PC-3 (cell line): ENCODE results near the gene EIF3A. TPM values are rescaled to one million over a fixed set of nuclear protein-coding genes. Genes with fewer than 3 reads are reported as not detected.

Source experiments
- ATAC-seq: fragments of 200-7000 bp; cut with Tn5 transposase; 2 replicates; pipeline ENCODE4 v1.9.1; 2020; ENCODE audit warnings: mild to moderate bottlenecking, moderate library complexity
- BruUV-seq: library from RNA; stranded (reverse); fragments of 400-500 nt; replicated peaks from 2 replicates; lab custom pipeline; 2021; lab: Mats Ljungman, UMichigan
- CTCF ChIA-PET: fragments of 300-600 bp; sonication (Branson Sonifier 250); formaldehyde crosslinking; loops from one replicate; lab custom pipeline; 2022; ENCODE audit warnings: antibody characterized with exemption; lab: Charles Lee
- POLR2A ChIA-PET: fragments of 300-600 bp; sonication (Branson Sonifier 250); formaldehyde crosslinking; loops from one replicate; lab custom pipeline; 2022; ENCODE audit warnings: antibody characterized with exemption; ENCODE audit not compliant: unreplicated experiment; lab: Charles Lee
- DNase-seq: peaks from one replicate; pipeline ENCODE4 v3.0.0-alpha.2; 2015
- H2AFZ ChIP-seq: fragments of 300-600 bp; sonication (generic); 2 replicates; pipeline ENCODE4 v1.6.0; 2016; ENCODE audit warnings: antibody characterized with exemption, low read length
- H3F3A ChIP-seq: fragments of 300-600 bp; sonication (generic); one replicate; pipeline ENCODE4 v1.6.0; 2017; ENCODE audit warnings: antibody characterized with exemption, low read length, control low read depth, mild to moderate bottlenecking; ENCODE audit not compliant: unreplicated experiment
- H3K27ac ChIP-seq: fragments of 300-600 bp; sonication (generic); 2 replicates; pipeline ENCODE4 v1.5.1; 2016; ENCODE audit warnings: mild to moderate bottlenecking, low read length
- H3K27me3 ChIP-seq: fragments of 300-600 bp; sonication (generic); 2 replicates; pipeline ENCODE4 v1.6.1; 2016; ENCODE audit warnings: low read length, mixed read lengths
- H3K36me3 ChIP-seq: fragments of 300-600 bp; sonication (generic); 2 replicates; pipeline ENCODE4 v1.6.1; 2016; ENCODE audit warnings: low read depth, mixed run types, low read length, mixed read lengths
- H3K4me1 ChIP-seq: fragments of 300-600 bp; sonication (generic); 2 replicates; pipeline ENCODE4 v1.5.1; 2016; ENCODE audit warnings: low read length; ENCODE audit not compliant: insufficient read depth
- H3K4me2 ChIP-seq: fragments of 300-600 bp; sonication (generic); 2 replicates; pipeline ENCODE4 v1.6.0; 2016; ENCODE audit warnings: low read length
- H3K4me3 ChIP-seq: fragments of 300-600 bp; sonication (generic); 2 replicates; pipeline ENCODE4 v1.5.1; 2016; ENCODE audit warnings: mild to moderate bottlenecking, low read length, mixed read lengths
- H3K79me2 ChIP-seq: fragments of 300-600 bp; sonication (generic); 2 replicates; pipeline ENCODE4 v1.6.1; 2017; ENCODE audit warnings: low read length, mixed read lengths
- H3K9ac ChIP-seq: fragments of 300-600 bp; sonication (generic); 2 replicates; pipeline ENCODE4 v1.6.0; 2016; ENCODE audit warnings: mild to moderate bottlenecking, low read length
- H3K9me2 ChIP-seq: fragments of 300-600 bp; sonication (generic); replicated peaks from 2 replicates; pipeline ENCODE4 v1.6.1; 2016; ENCODE audit warnings: mixed run types, low read length, mixed read lengths
- H3K9me3 ChIP-seq: fragments of 300-600 bp; sonication (generic); 2 replicates; pipeline ENCODE4 v1.6.1; 2016; ENCODE audit warnings: low read length, mixed read lengths
- H4K20me1 ChIP-seq: fragments of 300-600 bp; sonication (generic); 2 replicates; pipeline ENCODE4 v1.6.1; 2016; ENCODE audit warnings: low read length, mixed read lengths
- EZH2 ChIP-seq: fragments of 300-600 bp; sonication (generic); IDR thresholded peaks from one replicate; pipeline ENCODE4 v1.6.1; 2017; ENCODE audit warnings: antibody characterized with exemption, mild to moderate bottlenecking, low read length; ENCODE audit not compliant: unreplicated experiment
- EZH2phosphoT487 ChIP-seq: fragments of 300-600 bp; sonication (generic); IDR thresholded peaks from 2 replicates; pipeline ENCODE4 v1.6.1; 2018; ENCODE audit warnings: mild to moderate bottlenecking, antibody characterized with exemption, low read length, borderline replicate concordance
- intact Hi-C: fragments of 100-400 bp; cut with micrococcal nuclease; formaldehyde crosslinking; loops from 2 replicates; pipeline ENCODE4 v1.9.0; 2023
- total RNA-seq: library from RNA; depleted of rRNA; stranded (reverse); fragments of >200 nt; gene quantifications from 2 replicates; pipeline ENCODE4 v1.2.3, GENCODE V29; 2014
- TF ChIP-seq, protein P1 (sequence below): fragments of 300-600 bp; sonication (generic); conservative IDR thresholded peaks from 2 replicates; pipeline ENCODE4 v1.5.1; 2017; ENCODE audit warnings: antibody characterized with exemption, low read depth, mild to moderate bottlenecking, low read length

The EIF3A gene
- total RNA-seq, 1 experiment from 2014 or later: 46.0 TPM

DNA sequence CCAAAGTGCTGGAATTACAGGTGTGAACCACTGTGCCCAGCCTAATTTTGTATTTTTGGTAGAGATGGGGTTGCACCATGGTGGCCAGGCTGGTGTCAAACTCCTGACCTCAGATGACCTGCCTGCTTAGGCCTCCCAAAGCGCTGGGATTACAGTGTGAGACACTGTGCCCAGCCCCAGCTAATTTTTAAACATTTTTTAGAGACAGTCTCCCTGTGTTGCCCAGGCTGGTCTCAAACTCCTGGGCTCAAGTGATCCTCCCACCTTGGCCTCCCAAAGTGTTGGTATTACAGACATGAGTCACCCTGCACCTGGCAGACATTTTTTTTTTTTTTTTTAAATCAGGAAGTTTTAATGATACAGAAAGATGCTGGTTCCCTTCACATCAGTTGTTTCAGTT lies 38.8 kb upstream of the EIF3A start:
- Histone ChIP-seq H3K27ac (no peak overlapping the region), H3F3A (no peaks in the 10 kb centered on the region), H3K9ac (no peak overlapping the region), H3K4me2 (no peak overlapping the region), H3K4me3 (no peak overlapping the region), H4K20me1 (no peaks in the 10 kb centered on the region), H3K9me2 (no peaks in the 10 kb centered on the region), H3K79me2 (no peaks in the 10 kb centered on the region), H3K36me3 (no peaks in the 10 kb centered on the region), H3K27me3 (no peaks in the 10 kb centered on the region), H3K9me3 (no peaks in the 10 kb centered on the region), H3K4me1 (peaks cover 5% of the 10 kb centered on the region; the same call in 1 of the 2 replicates), H2AFZ (no peak overlapping the region)
- ChIA-PET POLR2A (no interaction called here), CTCF (no interaction called here)
- no peak for TF ChIP-seq EZH2phosphoT487
- TF ChIP-seq, protein P1, sequence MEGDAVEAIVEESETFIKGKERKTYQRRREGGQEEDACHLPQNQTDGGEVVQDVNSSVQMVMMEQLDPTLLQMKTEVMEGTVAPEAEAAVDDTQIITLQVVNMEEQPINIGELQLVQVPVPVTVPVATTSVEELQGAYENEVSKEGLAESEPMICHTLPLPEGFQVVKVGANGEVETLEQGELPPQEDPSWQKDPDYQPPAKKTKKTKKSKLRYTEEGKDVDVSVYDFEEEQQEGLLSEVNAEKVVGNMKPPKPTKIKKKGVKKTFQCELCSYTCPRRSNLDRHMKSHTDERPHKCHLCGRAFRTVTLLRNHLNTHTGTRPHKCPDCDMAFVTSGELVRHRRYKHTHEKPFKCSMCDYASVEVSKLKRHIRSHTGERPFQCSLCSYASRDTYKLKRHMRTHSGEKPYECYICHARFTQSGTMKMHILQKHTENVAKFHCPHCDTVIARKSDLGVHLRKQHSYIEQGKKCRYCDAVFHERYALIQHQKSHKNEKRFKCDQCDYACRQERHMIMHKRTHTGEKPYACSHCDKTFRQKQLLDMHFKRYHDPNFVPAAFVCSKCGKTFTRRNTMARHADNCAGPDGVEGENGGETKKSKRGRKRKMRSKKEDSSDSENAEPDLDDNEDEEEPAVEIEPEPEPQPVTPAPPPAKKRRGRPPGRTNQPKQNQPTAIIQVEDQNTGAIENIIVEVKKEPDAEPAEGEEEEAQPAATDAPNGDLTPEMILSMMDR: no peak
- no peak for TF ChIP-seq EZH2
- ATAC-seq (no peak), DNase-seq (no peak)
- intact Hi-C loops: no loop called here
- BruUV-seq: no TSS peak

GRCh38 chr10:119118231-119118630 lies 37.6 kb upstream of the EIF3A start:
- no peaks in the 10 kb centered on the region for H3K27me3 ChIP-seq
- no peak for DNase-seq
- BruUV-seq: no TSS peak
- H3K4me2 ChIP-seq: no peak overlapping the region
- no peaks in the 10 kb centered on the region for H3K9me2 ChIP-seq
- H3K27ac ChIP-seq: no peak overlapping the region
- no peaks in the 10 kb centered on the region for H3K79me2 ChIP-seq
- ChIA-PET POLR2A (no interaction called here), CTCF (no interaction called here)
- no peaks in the 10 kb centered on the region for H3K9me3 ChIP-seq
- peaks cover 5% of the 10 kb centered on the region; the same call in 1 of the 2 replicates for H3K4me1 ChIP-seq
- H4K20me1 ChIP-seq: no peaks in the 10 kb centered on the region
- intact Hi-C loops: no loop called here
- no peaks in the 10 kb centered on the region for H3F3A ChIP-seq
- H3K36me3 ChIP-seq: no peaks in the 10 kb centered on the region
- TF ChIP-seq EZH2 (no peak), EZH2phosphoT487 (no peak)
- TF ChIP-seq, protein P1: no peak
- no peak overlapping the region for H3K4me3 ChIP-seq
- no peak overlapping the region for H3K9ac ChIP-seq
- no peak for ATAC-seq
- no peak overlapping the region for H2AFZ ChIP-seq

- Histone ChIP-seq H3K9me3 (no peaks in the 10 kb centered on the region), H3K4me3 (no peak overlapping the region), H3K27me3 (no peaks in the 10 kb centered on the region), H3K79me2 (no peaks in the 10 kb centered on the region), H3K27ac (no peak overlapping the region), H3K36me3 (no peaks in the 10 kb centered on the region; the same call in 1 of the 2 replicates), H3K9me2 (no peaks in the 10 kb centered on the region), H3K9ac (no peak overlapping the region), H3K4me2 (no peak overlapping the region), H2AFZ (no peak overlapping the region), H3F3A (no peaks in the 10 kb centered on the region), H4K20me1 (no peaks in the 10 kb centered on the region), H3K4me1 (peaks cover 5% of the 10 kb centered on the region; the same call in 1 of the 2 replicates)
- POLR2A ChIA-PET: no interaction called here
- TF ChIP-seq EZH2 (no peak), EZH2phosphoT487 (no peak)
- TF ChIP-seq, protein P1: no peak
- no TSS peak for BruUV-seq
- intact Hi-C loops: no loop called here
- ATAC-seq (no peak), DNase-seq (no peak)
- CTCF ChIA-PET: no interaction called here
Observed at GRCh38 chr10:119116326-119116951, 35.8 kb upstream of the EIF3A start.
